CMK (cell line): ENCODE results near the gene APMAP.
A peak's percentile ranks its signal among the peaks of the same experiment; 100 is the strongest.
"Not testable (repeated sequence)": the region's sequence is repeated elsewhere in the genome, so short reads cannot be mapped to it uniquely, and the experiment has no call there.

Source experiments
- DNase-seq: peaks from one replicate; pipeline ENCODE4 v3.0.0-alpha.2; 2010; ENCODE audit warnings: low read depth

APMAP gene

GRCh38 chr20:24930724-24931688 is 61.5 kb downstream of the APMAP start:
- not testable (repeated sequence) for DNase-seq

- not testable (repeated sequence) for DNase-seq
Measured at GRCh38 chr20:24929867-24930723, 62.5 kb downstream of the APMAP start.

GRCh38 chr20:24929259-24929658 is 63.3 kb downstream of the APMAP start:
- DNase-seq: not testable (repeated sequence)

- not testable (repeated sequence) for DNase-seq
Measured at GRCh38 chr20:24920706-24921105, 71.8 kb downstream of the APMAP start.

GRCh38 chr20:24919665-24920064 is 72.9 kb downstream of the APMAP start:
- DNase-seq: not testable (repeated sequence)

GRCh38 chr20:24918579-24919566 is 73.7 kb downstream of the APMAP start:
- no peak for DNase-seq

- peak; percentile 35 for DNase-seq
Measured at GRCh38 chr20:24917797-24918578, 74.6 kb downstream of the APMAP start.

- DNase-seq: no peak
Measured at GRCh38 chr20:24917056-24917455, 75.5 kb downstream of the APMAP start.

- no peak for DNase-seq
Measured at GRCh38 chr20:24916412-24916811, 76.1 kb downstream of the APMAP start.

- DNase-seq: no peak
Measured at GRCh38 chr20:24915892-24916291, 76.7 kb downstream of the APMAP start.

- no peak for DNase-seq
Measured at GRCh38 chr20:24915440-24915839, 77.1 kb downstream of the APMAP start.

GRCh38 chr20:24914388-24915241 is 77.9 kb downstream of the APMAP start:
- no peak for DNase-seq

GRCh38 chr20:24913076-24913628 is 79.4 kb downstream of the APMAP start:
- no peak for DNase-seq
